CD4-positive, alpha-beta T cell (primary cell): ENCODE measurements around the gene WDR86. TPM values are rescaled to one million over a fixed set of nuclear protein-coding genes. Genes with fewer than 3 reads are reported as not detected.

Experiments used
- ATAC-seq: fragments of 200-7000 bp; cut with Tn5 transposase; one replicate; pipeline ENCODE4 v1.10.0; 2022; ENCODE audit warnings: mild to moderate bottlenecking; ENCODE audit not compliant: poor library complexity
- CTCF ChIA-PET: fragments of 350-600 bp; sonication (Branson Sonifier 250); formaldehyde crosslinking; loops from one replicate; lab custom pipeline; 2021; ENCODE audit warnings: antibody characterized with exemption, inconsistent platforms; lab: Charles Lee
- POLR2A ChIA-PET: fragments of 350-600 bp; sonication (Branson Sonifier 250); formaldehyde crosslinking; loops from one replicate; lab custom pipeline; 2021; ENCODE audit warnings: antibody characterized with exemption, inconsistent platforms; lab: Charles Lee
- DNase-seq, 14 experiments: peaks; one replicate each; pipeline ENCODE4 v3.0.0-alpha.2; 2013 to 2020; ENCODE audit warnings: mixed read lengths in 2 of 14
- H3K27ac ChIP-seq, 2 donors: one replicate each; pipeline versions ENCODE4 v1.5.1 to v1.7.0; 2013; ENCODE audit warnings: low read length in 2 of 2, low read depth in 1 of 2, mild to moderate bottlenecking in 1 of 2
- H3K27me3 ChIP-seq, 2 experiments: 1 replicate in 1 of 2; 2 replicates in 1 of 2; pipeline versions ENCODE4 v1.6.1 to v1.7.0; 2013; ENCODE audit warnings: low read length in 2 of 2, control low read depth in 1 of 2, mild to moderate bottlenecking in 1 of 2, moderate library complexity in 1 of 2; ENCODE audit not compliant: insufficient read depth in 2 of 2, control insufficient read depth in 1 of 2
- H3K36me3 ChIP-seq: one replicate; pipeline ENCODE4 v1.6.1; 2013; ENCODE audit warnings: low read length, control low read depth; ENCODE audit not compliant: insufficient read depth
- H3K4me1 ChIP-seq: one replicate; pipeline ENCODE4 v1.6.1; 2013; ENCODE audit warnings: low read length, control low read depth; ENCODE audit not compliant: insufficient read depth
- H3K4me3 ChIP-seq: one replicate; pipeline ENCODE4 v1.5.1; 2013; ENCODE audit warnings: mild to moderate bottlenecking, low read length, moderate library complexity
- H3K9me3 ChIP-seq, 2 experiments: 1 replicate in 1 of 2; 2 replicates in 1 of 2; pipeline versions ENCODE4 v1.6.1 to v1.7.0; 2013; ENCODE audit warnings: low read length in 2 of 2, mild to moderate bottlenecking in 2 of 2, control low read depth in 1 of 2, moderate library complexity in 1 of 2; ENCODE audit not compliant: control insufficient read depth in 1 of 2, insufficient read depth in 1 of 2
- H3K27ac Mint-ChIP-seq: one replicate; pipeline ENCODE4 v1.8.0; 2020; ENCODE audit warnings: mixed read lengths
- H3K27me3 Mint-ChIP-seq: one replicate; pipeline ENCODE4 v1.8.0; 2021; ENCODE audit warnings: mixed read lengths
- H3K36me3 Mint-ChIP-seq: one replicate; pipeline ENCODE4 v1.8.0; 2021; ENCODE audit warnings: low read depth, mixed read lengths
- H3K4me1 Mint-ChIP-seq: one replicate; pipeline ENCODE4 v1.8.0; 2021; ENCODE audit warnings: low read depth, mixed read lengths
- H3K4me3 Mint-ChIP-seq: one replicate; pipeline ENCODE4 v1.8.0; 2020; ENCODE audit warnings: mild to moderate bottlenecking, mixed read lengths
- H3K9me3 Mint-ChIP-seq: one replicate; pipeline ENCODE4 v1.8.0; 2020; ENCODE audit warnings: mixed read lengths
- intact Hi-C, 2 experiments: fragments of 100-400 bp; cut with DNase I in 1 of 2; cut with micrococcal nuclease in 1 of 2; formaldehyde crosslinking; loops; one replicate each; pipeline versions ENCODE4 v1.15.1 to v1.9.0; 2023 to 2025; cut with DNase I, micrococcal nuclease
- total RNA-seq, 174 experiments: library from RNA in 2 of 174; stranded (reverse) in 2 of 174; gene quantifications; one replicate each; pipeline ENCODE4 v1.2.3 and lab custom pipeline; 2021 to 2026
- TF ChIP-seq, protein P1 (sequence below): fragments of 200-600 bp; IDR thresholded peaks from one replicate; pipeline ENCODE4 v1.8.0; 2022; ENCODE audit warnings: antibody characterized with exemption, mild to moderate bottlenecking

The WDR86 gene
- total RNA-seq, 2 experiments from 2014 or later: 5.6 to 6.2 TPM

- H3K27me3 Mint-ChIP-seq: no peaks in the 10 kb centered on the region
- peak overlapping the region; percentile 94 for H3K27ac Mint-ChIP-seq
- H3K4me1 Mint-ChIP-seq: peaks cover 70% of the 10 kb centered on the region
- peaks cover 67% of the 10 kb centered on the region for H3K36me3 Mint-ChIP-seq
- no peaks in the 10 kb centered on the region for H3K9me3 Mint-ChIP-seq
- Histone ChIP-seq H3K4me1 (peaks cover 54% of the 10 kb centered on the region), H3K27ac (no peak overlapping the region), H3K4me3 (no peak overlapping the region), H3K9me3 (no peaks in the 10 kb centered on the region), H3K36me3 (peaks cover 48% of the 10 kb centered on the region), H3K27me3 (no peaks in the 10 kb centered on the region)
- ATAC-seq (no peak), DNase-seq (no peak)
- TF ChIP-seq, protein P1, sequence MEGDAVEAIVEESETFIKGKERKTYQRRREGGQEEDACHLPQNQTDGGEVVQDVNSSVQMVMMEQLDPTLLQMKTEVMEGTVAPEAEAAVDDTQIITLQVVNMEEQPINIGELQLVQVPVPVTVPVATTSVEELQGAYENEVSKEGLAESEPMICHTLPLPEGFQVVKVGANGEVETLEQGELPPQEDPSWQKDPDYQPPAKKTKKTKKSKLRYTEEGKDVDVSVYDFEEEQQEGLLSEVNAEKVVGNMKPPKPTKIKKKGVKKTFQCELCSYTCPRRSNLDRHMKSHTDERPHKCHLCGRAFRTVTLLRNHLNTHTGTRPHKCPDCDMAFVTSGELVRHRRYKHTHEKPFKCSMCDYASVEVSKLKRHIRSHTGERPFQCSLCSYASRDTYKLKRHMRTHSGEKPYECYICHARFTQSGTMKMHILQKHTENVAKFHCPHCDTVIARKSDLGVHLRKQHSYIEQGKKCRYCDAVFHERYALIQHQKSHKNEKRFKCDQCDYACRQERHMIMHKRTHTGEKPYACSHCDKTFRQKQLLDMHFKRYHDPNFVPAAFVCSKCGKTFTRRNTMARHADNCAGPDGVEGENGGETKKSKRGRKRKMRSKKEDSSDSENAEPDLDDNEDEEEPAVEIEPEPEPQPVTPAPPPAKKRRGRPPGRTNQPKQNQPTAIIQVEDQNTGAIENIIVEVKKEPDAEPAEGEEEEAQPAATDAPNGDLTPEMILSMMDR: no peak
- ChIA-PET CTCF (interaction anchor here (1.2 kb wide), 1 partner anchor 32 kb away, joined by 3 read pairs; no protein-coding TSS in a partner anchor), POLR2A (no interaction called here)
- H3K4me3 Mint-ChIP-seq: no peak overlapping the region
- intact Hi-C loops: loop anchor here in 1 of 2 experiments (10.0 kb wide), 2 partner anchors 178 to 1328 kb away; partner anchors contain the start of gene XRCC2
Observed at GRCh38 chr7:151347200-151347599, 62.6 kb downstream of the WDR86 start.

GRCh38 chr7:151346470-151346769, 63.4 kb downstream of the WDR86 start:
- H3K4me1 ChIP-seq: peaks cover 46% of the 10 kb centered on the region
- no peaks in the 10 kb centered on the region for H3K27me3 ChIP-seq
- Mint-ChIP-seq H3K4me1 (peaks cover 66% of the 10 kb centered on the region), H3K9me3 (no peaks in the 10 kb centered on the region), H3K36me3 (peaks cover 63% of the 10 kb centered on the region), H3K4me3 (peak overlapping the region; percentile 79), H3K27me3 (no peaks in the 10 kb centered on the region), H3K27ac (peak overlapping the region; percentile 65)
- ATAC-seq (no peak), DNase-seq (no peak)
- H3K36me3 ChIP-seq: peaks cover 48% of the 10 kb centered on the region
- H3K9me3 ChIP-seq: no peaks in the 10 kb centered on the region
- TF ChIP-seq, protein P1: no peak
- H3K27ac ChIP-seq: no peak overlapping the region
- ChIA-PET POLR2A (interaction anchor here (0.6 kb wide), 1 partner anchor 286 kb away, joined by 3 read pairs; no protein-coding TSS in a partner anchor), CTCF (no interaction called here)
- intact Hi-C loops: loop anchor here in 1 of 2 experiments (10.0 kb wide), 2 partner anchors 178 to 1328 kb away; partner anchors contain the start of gene XRCC2
- H3K4me3 ChIP-seq: no peak overlapping the region

DNA sequence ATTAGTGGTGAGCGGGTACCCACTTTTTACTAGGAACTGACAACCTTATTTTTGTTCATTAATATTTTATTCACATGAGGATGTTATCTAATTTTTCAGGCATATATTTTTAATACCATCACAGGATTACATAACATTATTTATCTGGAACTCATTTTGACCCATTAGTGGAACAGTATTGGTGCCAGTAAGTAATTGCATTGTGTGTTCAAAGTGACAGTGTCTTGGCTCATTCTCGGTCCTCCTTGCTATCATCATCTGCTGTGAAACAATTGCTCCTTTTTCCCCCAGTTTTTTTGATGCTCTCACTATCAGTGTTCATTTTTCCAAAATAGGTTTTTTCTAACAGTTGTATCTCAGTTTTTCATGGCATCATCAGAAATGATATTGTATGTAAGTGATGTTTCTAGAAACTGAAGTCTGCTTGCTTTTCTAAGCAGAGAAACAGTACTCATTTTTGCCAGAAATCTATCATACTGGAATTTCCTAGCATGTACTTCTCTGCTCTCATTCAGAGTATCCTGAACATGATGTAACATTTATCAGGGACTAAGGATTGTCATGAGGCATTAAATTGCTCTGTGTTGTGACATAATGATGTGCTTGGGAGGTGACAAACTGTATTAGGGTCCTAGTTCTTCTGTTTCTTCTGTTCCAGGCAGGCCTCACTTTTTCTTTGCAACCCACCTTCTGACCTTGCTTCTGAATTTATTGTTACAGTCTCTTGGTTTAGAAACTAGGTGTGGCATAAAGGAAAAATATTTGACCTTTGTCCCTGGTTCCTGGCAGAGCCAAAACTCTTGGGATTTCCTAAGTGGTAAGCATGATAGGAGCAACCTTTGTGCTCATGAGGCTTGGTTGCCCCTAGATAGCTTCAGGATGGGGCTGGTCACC, 64.0 kb downstream of the WDR86 start:
- CTCF ChIA-PET: interaction anchor here (0.9 to 1.2 kb wide), 2 partner anchors 31 to 103 kb away, joined by 3 to 7 read pairs; no protein-coding TSS in a partner anchor
- peaks cover 67% of the 10 kb centered on the region for H3K36me3 Mint-ChIP-seq
- DNase-seq (no peak), ATAC-seq (no peak)
- H3K4me1 ChIP-seq: peaks cover 46% of the 10 kb centered on the region
- POLR2A ChIA-PET: interaction anchor here (0.6 kb wide), 1 partner anchor 286 kb away, joined by 3 read pairs; no protein-coding TSS in a partner anchor
- H3K4me3 Mint-ChIP-seq: peak overlapping the region; percentile 79
- peak overlapping the region; percentile 65 for H3K27ac Mint-ChIP-seq
- peaks cover 66% of the 10 kb centered on the region for H3K4me1 Mint-ChIP-seq
- no peaks in the 10 kb centered on the region for H3K27me3 ChIP-seq
- no peaks in the 10 kb centered on the region for H3K9me3 ChIP-seq
- H3K4me3 ChIP-seq: no peak overlapping the region
- TF ChIP-seq, protein P1: no peak
- intact Hi-C loops: loop anchor here in 1 of 2 experiments (10.0 kb wide), 2 partner anchors 179 to 1329 kb away; partner anchors contain the start of gene XRCC2
- peaks cover 48% of the 10 kb centered on the region for H3K36me3 ChIP-seq
- H3K27ac ChIP-seq: no peak overlapping the region
- H3K9me3 Mint-ChIP-seq: peaks cover under 1% of the 10 kb centered on the region
- H3K27me3 Mint-ChIP-seq: no peaks in the 10 kb centered on the region
